Measurements from ENCODE around the gene CHD6. TPM values are rescaled to one million over a fixed set of nuclear protein-coding genes. Genes with fewer than 3 reads are reported as not detected.

The CHD6 gene
- total and polyA plus RNA-seq, 4 donors = 3.3 to 23.4 (median 18.2) TPM

- Histone ChIP-seq H3K9ac (ENCODE audit: low read depth in 1 of 2, low read length in 2 of 2) (no peak overlapping the region), H3K27me3 (ENCODE audit: control insufficient read depth in 4 of 4, insufficient read depth in 4 of 4, low read length in 3 of 4) (no peaks in the 10 kb centered on the region)
- 30% methylated on average over 2 of the region's 2 CpGs for WGBS
These were observed 206.8 kb downstream of the CHD6 start for GRCh38 chr20:41411391-41411847.

More at GRCh38 chr20:41411391-41411847, 206.8 kb downstream of the CHD6 start:
- Histone ChIP-seq H3K4me1 (ENCODE audit: control insufficient read depth in 4 of 4, insufficient read depth in 4 of 4, low read length in 3 of 4) (no peaks in the 10 kb centered on the region), H3K4me3 (ENCODE audit: low read depth in 1 of 3, low read length in 3 of 3) (no peak overlapping the region), H3K27ac (ENCODE audit: low read depth in 1 of 2, low read length in 2 of 2) (no peak overlapping the region), H3K36me3 (ENCODE audit: control insufficient read depth in 4 of 4, insufficient read depth in 3 of 4, low read depth in 1 of 4, low read length in 3 of 4) (peaks cover 13 to 87% (median 51%) of the 10 kb centered on the region in 4 donors), H3K9me3 (ENCODE audit: control insufficient read depth in 4 of 4, low read length in 3 of 4) (no peaks in the 10 kb centered on the region)
- DNase-seq (ENCODE audit: low spot score) = no peak
- no peak for TF ChIP-seq MAX (IDR thresholded peaks at IDR 0.05)
- no peak for TF ChIP-seq FOXA1 (IDR thresholded peaks at IDR 0.05)
- TF ChIP-seq CTCF (IDR thresholded peaks at IDR 0.05; ENCODE audit: low read depth, low read length, missing input control) = peak; percentile 26
- no peak for TF ChIP-seq TAF1 (conservative IDR thresholded peaks at IDR 0.05)
- TF ChIP-seq HNF4A (conservative IDR thresholded peaks at IDR 0.05) = no peak
- TF ChIP-seq RAD21 (IDR thresholded peaks at IDR 0.05) = peak; percentile 66 to 75
- no peak for TF ChIP-seq FOXA2 (IDR thresholded peaks at IDR 0.05)
- no peak for TF ChIP-seq HNF4G (IDR thresholded peaks at IDR 0.05)
- no peak for TF ChIP-seq JUND (IDR thresholded peaks at IDR 0.05)
- no peak for TF ChIP-seq ZBTB33 (IDR thresholded peaks at IDR 0.05)
- TF ChIP-seq RXRA (IDR thresholded peaks at IDR 0.05) = no peak
- no peak for TF ChIP-seq GABPA (IDR thresholded peaks at IDR 0.05 in 1 of 2, conservative IDR thresholded peaks at IDR 0.05 in 1 of 2)
- TF ChIP-seq SP1 (IDR thresholded peaks at IDR 0.05) = no peak
- peak; percentile 36 for TF ChIP-seq NR2F2 (IDR thresholded peaks at IDR 0.05)
- no peak for TF ChIP-seq YY1 (IDR thresholded peaks at IDR 0.05)
- TF ChIP-seq REST (IDR thresholded peaks at IDR 0.05) = no peak
- TF ChIP-seq ATF3 (IDR thresholded peaks at IDR 0.05) = no peak
- TF ChIP-seq EGR1 (IDR thresholded peaks at IDR 0.05; ENCODE audit: low read depth in 2 of 2) = no peak

All from liver (tissue), 9 donors.